Epithelial cell of esophagus (primary cell): Measurements from ENCODE around the gene MBNL1.

Experiments
- DNase-seq: peaks from one replicate; pipeline ENCODE4 v3.0.0; 2010; ENCODE audit warnings: low read depth
- H3K4me3 ChIP-seq: 2 replicates; pipeline ENCODE4 v1.5.1; 2011; ENCODE audit warnings: mild to moderate bottlenecking, low read length, control low read depth
- TF ChIP-seq, protein P1 (sequence below): IDR thresholded peaks from 2 replicates; pipeline ENCODE4 v1.5.1; 2011; ENCODE audit warnings: low read depth, mild to moderate bottlenecking, low read length, control low read depth, inconsistent platforms; ENCODE audit not compliant: insufficient read depth; ENCODE audit errors: missing control alignments

Gene MBNL1

GRCh38 chr3:152345233-152345632 is 76.5 kb downstream of the MBNL1 start:
- H3K4me3 ChIP-seq, result no peak overlapping the region
- DNase-seq, result no peak
- TF ChIP-seq, protein P1, sequence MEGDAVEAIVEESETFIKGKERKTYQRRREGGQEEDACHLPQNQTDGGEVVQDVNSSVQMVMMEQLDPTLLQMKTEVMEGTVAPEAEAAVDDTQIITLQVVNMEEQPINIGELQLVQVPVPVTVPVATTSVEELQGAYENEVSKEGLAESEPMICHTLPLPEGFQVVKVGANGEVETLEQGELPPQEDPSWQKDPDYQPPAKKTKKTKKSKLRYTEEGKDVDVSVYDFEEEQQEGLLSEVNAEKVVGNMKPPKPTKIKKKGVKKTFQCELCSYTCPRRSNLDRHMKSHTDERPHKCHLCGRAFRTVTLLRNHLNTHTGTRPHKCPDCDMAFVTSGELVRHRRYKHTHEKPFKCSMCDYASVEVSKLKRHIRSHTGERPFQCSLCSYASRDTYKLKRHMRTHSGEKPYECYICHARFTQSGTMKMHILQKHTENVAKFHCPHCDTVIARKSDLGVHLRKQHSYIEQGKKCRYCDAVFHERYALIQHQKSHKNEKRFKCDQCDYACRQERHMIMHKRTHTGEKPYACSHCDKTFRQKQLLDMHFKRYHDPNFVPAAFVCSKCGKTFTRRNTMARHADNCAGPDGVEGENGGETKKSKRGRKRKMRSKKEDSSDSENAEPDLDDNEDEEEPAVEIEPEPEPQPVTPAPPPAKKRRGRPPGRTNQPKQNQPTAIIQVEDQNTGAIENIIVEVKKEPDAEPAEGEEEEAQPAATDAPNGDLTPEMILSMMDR, result no peak

DNA sequence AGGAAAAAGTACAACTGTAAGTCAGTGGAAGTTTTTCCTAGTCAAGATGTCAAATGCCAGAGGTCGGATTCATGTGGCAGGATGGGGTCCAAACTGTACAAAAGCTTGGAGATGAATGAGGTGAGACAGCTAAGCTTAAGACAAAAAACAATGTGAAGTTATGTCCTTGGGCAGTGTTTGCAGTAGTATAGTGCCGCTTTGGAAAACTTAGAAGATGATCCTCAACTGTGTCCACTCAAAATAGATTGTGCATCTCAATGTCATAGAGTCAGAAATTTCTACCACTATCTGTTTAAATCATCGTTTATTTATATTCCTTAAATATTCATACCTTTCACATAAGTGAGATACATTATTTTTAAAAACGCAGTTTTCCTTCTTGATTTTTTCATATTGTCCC is 77.3 kb downstream of the MBNL1 start:
- DNase-seq, result no peak
- no peak overlapping the region for H3K4me3 ChIP-seq
- TF ChIP-seq, protein P1, result no peak

- TF ChIP-seq, protein P1, result no peak
- no peak overlapping the region for H3K4me3 ChIP-seq
- DNase-seq, result no peak
Measured at GRCh38 chr3:152346740-152347139, 78.0 kb downstream of the MBNL1 start.

DNA sequence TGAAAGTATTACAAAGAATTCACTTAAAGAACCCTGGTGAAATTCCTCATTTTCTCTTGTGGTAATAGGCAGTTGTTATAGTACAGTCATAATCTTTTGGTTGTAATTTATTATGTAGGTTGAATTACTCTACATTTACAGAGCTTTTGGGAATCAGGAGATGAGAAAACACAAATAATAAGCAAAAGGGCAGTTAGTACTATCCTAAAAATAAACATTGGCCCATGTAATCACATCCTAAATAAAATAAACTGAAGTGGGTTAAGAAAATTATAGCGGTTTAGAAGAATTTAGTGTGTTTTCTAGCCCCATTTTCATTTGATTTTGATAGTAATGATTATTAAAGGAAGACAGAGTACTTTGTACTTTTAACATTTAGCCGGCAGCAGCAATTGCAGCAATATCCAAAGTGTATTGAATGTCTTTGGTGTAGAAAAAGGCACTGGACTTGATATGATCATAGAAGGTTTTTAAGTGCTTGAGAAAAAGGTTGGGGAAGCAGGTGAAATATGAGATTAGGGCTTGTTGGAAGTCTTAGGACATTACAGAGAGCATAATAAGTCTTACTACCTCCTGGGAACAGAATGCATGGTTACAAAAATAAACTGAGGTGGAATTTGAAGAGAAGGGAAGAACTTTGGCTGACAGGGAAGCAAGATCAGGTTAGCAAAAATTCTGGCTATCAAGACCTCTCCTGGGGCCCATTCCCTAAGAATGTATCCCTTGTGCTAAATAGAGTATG is 79.9 kb downstream of the MBNL1 start:
- TF ChIP-seq, protein P1, result no peak
- no peak overlapping the region for H3K4me3 ChIP-seq
- DNase-seq, result no peak

- peak; percentile 38 for DNase-seq
- no peak overlapping the region for H3K4me3 ChIP-seq
- TF ChIP-seq, protein P1, result no peak
Measured at GRCh38 chr3:152349392-152349791, 80.7 kb downstream of the MBNL1 start.

- no peak for DNase-seq
- H3K4me3 ChIP-seq, result no peak overlapping the region
- TF ChIP-seq, protein P1, result no peak
Measured at GRCh38 chr3:152350139-152350538, 81.4 kb downstream of the MBNL1 start.

DNA sequence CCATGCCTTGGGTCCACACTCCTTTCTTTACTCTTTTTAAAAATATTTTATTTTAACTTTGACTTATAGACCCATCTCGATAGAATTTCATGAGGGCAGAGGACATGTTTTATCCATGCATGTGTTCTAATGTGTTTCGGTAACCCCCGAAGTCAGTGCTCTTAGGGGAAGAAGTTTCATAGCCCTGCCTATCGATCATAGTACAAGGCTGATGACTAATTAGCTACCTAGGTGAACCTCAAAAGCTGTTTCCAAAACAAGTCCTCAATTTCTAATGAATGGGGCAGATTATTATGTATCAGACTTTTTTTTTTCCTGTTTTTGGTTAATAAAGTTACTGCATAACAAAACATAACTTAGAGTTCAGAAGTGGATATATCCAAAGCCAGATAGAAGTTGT is 82.0 kb downstream of the MBNL1 start:
- H3K4me3 ChIP-seq, result no peak overlapping the region
- no peak for DNase-seq
- TF ChIP-seq, protein P1, result no peak
